GM23248 (cell line): ENCODE measurements around the gene SCNN1A. TPM values are rescaled to one million over a fixed set of nuclear protein-coding genes. Genes with fewer than 3 reads are reported as not detected.

Experiments
- DNase-seq: peaks from one replicate; pipeline ENCODE4 v3.0.0-alpha.2; 2015
- H2AFZ ChIP-seq: fragments of 200-600 bp; sonication (generic); 2 replicates; pipeline ENCODE4 v1.6.1; 2016; ENCODE audit warnings: antibody characterized with exemption
- H3F3A ChIP-seq: fragments of 200-600 bp; sonication (generic); 2 replicates; pipeline ENCODE4 v1.6.1; 2016; ENCODE audit warnings: mild to moderate bottlenecking, antibody characterized with exemption, mixed run types; ENCODE audit not compliant: insufficient read depth
- H3K27ac ChIP-seq: fragments of 200-600 bp; sonication (generic); 2 replicates; pipeline ENCODE4 v1.5.1; 2016; ENCODE audit warnings: mild to moderate bottlenecking
- H3K27me3 ChIP-seq: fragments of 200-600 bp; sonication (generic); replicated peaks from 2 replicates; pipeline ENCODE4 v1.6.1; 2016; ENCODE audit warnings: mild to moderate bottlenecking; ENCODE audit not compliant: insufficient read depth
- H3K36me3 ChIP-seq: fragments of 200-600 bp; sonication (generic); 2 replicates; pipeline ENCODE4 v1.6.1; 2016; ENCODE audit warnings: low read depth, mild to moderate bottlenecking
- H3K4me1 ChIP-seq: fragments of 200-600 bp; sonication (generic); 2 replicates; pipeline ENCODE4 v1.6.1; 2016; ENCODE audit warnings: mild to moderate bottlenecking; ENCODE audit not compliant: insufficient read depth
- H3K4me2 ChIP-seq: fragments of 200-600 bp; sonication (generic); one replicate; pipeline ENCODE4 v1.6.1; 2016; ENCODE audit warnings: mild to moderate bottlenecking; ENCODE audit not compliant: unreplicated experiment
- H3K4me3 ChIP-seq: fragments of 200-600 bp; sonication (generic); 2 replicates; pipeline ENCODE4 v1.5.1; 2016; ENCODE audit warnings: mild to moderate bottlenecking
- H3K79me2 ChIP-seq: fragments of 200-600 bp; sonication (generic); 2 replicates; pipeline ENCODE4 v1.6.1; 2016; ENCODE audit warnings: mild to moderate bottlenecking; ENCODE audit not compliant: insufficient read depth
- H3K9ac ChIP-seq: fragments of 200-600 bp; sonication (generic); 2 replicates; pipeline ENCODE4 v1.6.1; 2016; ENCODE audit warnings: mild to moderate bottlenecking
- H3K9me2 ChIP-seq: fragments of 200-600 bp; sonication (generic); 2 replicates; pipeline ENCODE4 v1.6.1; 2016; ENCODE audit warnings: mixed run types, mild to moderate bottlenecking, moderate library complexity; ENCODE audit not compliant: insufficient read depth
- H3K9me3 ChIP-seq: fragments of 200-600 bp; sonication (generic); one replicate; pipeline ENCODE4 v1.6.1; 2017; ENCODE audit warnings: low read depth
- H4K20me1 ChIP-seq: fragments of 200-600 bp; sonication (generic); 2 replicates; pipeline ENCODE4 v1.6.0; 2016; ENCODE audit not compliant: insufficient read depth
- EZH2 ChIP-seq: fragments of 200-600 bp; sonication (generic); IDR thresholded peaks from 2 replicates; pipeline ENCODE4 v1.6.1; 2018; ENCODE audit warnings: antibody characterized with exemption, mild to moderate bottlenecking; ENCODE audit not compliant: insufficient read depth, poor library complexity, severe bottlenecking
- EZH2phosphoT487 ChIP-seq: fragments of 200-600 bp; sonication (generic); IDR thresholded peaks from 2 replicates; pipeline ENCODE4 v1.6.1; 2018; ENCODE audit warnings: antibody characterized with exemption, moderate library complexity, mild to moderate bottlenecking, low read depth; ENCODE audit not compliant: insufficient read depth
- WGBS, 2 experiments: methylation state at CpG; one replicate each; pipeline ENCODE4 v1.1.6; 2015 to 2017; ENCODE audit warnings: low lambda C conversion rate in 2 of 2, low coverage in 1 of 2; ENCODE audit errors: missing lambda C conversion rate in 2 of 2; 5-methylcytosine and 5-hydroxymethylcytosine counted together
- in situ Hi-C: fragments of 300-500 bp; cut with MboI; formaldehyde crosslinking; loops from 2 replicates; pipeline ENCODE4 v1.15.0; 2020
- polyA plus RNA-seq: library from polyadenylated mRNA; unstranded; fragments of >200 nt; fragmentation: Nextera tagmentation; extraction: Ambion mirVana; gene quantifications from 2 replicates; pipeline ENCODE4 v1.2.1, GENCODE V29; 2016
- total RNA-seq: library from RNA; depleted of rRNA; stranded (reverse); fragments of >200 nt; shearing (Covaris generic); gene quantifications from 2 replicates; pipeline ENCODE4 v1.2.3, GENCODE V29; 2014

The SCNN1A gene
- total and polyA plus RNA-seq, 2 experiments from 2014 or later: 0.59 to 0.76 TPM

DNA sequence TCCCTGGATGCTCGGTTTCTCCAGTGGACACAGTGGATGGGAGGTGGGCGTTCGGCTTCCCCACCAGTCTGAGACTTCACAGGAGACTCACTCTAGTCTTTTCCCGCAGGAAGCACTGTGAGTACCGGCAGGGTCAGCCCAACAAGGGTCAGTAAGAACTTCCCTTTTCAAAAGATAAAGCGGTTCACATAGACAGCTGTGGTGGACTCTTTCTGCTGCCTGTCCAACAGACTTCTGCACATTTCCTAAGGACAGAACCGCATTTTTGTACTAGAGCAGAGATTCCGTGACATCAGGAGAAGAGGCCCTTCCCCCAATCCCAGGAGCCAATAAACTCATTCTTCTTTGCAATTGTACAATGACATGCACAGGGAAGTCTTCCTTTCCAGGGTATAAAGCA, 19.0 kb upstream of the SCNN1A start:
- no peak overlapping the region for H3K27ac ChIP-seq
- H3K4me2 ChIP-seq: no peak overlapping the region
- H3K9me3 ChIP-seq: no peaks in the 10 kb centered on the region
- H3K4me1 ChIP-seq: no peaks in the 10 kb centered on the region
- H4K20me1 ChIP-seq: no peaks in the 10 kb centered on the region
- H2AFZ ChIP-seq: no peak overlapping the region
- H3K4me3 ChIP-seq: no peak overlapping the region
- no peak for TF ChIP-seq EZH2phosphoT487
- no peak for TF ChIP-seq EZH2
- H3K9ac ChIP-seq: no peak overlapping the region
- no peaks in the 10 kb centered on the region for H3K9me2 ChIP-seq
- H3F3A ChIP-seq: peaks cover 23% of the 10 kb centered on the region
- peaks cover 8% of the 10 kb centered on the region; the same call in 1 of the 2 replicates for H3K36me3 ChIP-seq
- no peak for DNase-seq
- WGBS, 2 experiments: 93 to 97% methylated on average over 8 of the region's 8 CpGs
- in situ Hi-C loops: no loop called here
- no peaks in the 10 kb centered on the region for H3K79me2 ChIP-seq
- no peaks in the 10 kb centered on the region for H3K27me3 ChIP-seq

DNA sequence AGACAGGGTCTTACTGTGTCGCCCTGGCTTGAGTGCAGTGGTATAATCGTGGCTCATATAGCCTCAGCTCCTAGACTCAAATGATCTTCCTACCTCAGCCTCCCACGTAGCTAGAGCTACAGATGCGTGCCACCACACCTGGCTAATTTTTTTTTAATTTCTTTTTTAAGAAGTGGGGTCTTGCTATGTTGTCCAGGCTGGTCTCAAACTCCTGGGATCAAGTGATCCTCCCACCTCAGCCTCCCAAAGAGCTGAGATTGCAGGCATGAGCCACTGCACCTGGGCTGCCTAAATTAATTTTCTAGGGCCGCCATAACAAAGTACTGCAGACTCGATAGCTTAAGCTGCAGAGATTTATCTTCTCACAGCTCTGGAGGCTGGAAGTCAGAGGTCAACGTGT, 17.7 kb upstream of the SCNN1A start:
- Histone ChIP-seq H3K9ac (no peak overlapping the region), H3F3A (peaks cover 23% of the 10 kb centered on the region), H3K9me2 (no peaks in the 10 kb centered on the region), H3K4me2 (no peak overlapping the region), H3K79me2 (no peaks in the 10 kb centered on the region), H3K9me3 (no peaks in the 10 kb centered on the region), H3K4me3 (no peak overlapping the region), H3K4me1 (no peaks in the 10 kb centered on the region), H2AFZ (no peak overlapping the region), H3K36me3 (peaks cover 19% of the 10 kb centered on the region; the same call in 1 of the 2 replicates), H3K27me3 (no peaks in the 10 kb centered on the region), H3K27ac (no peak overlapping the region), H4K20me1 (no peaks in the 10 kb centered on the region)
- in situ Hi-C loops: no loop called here
- no peak for TF ChIP-seq EZH2
- TF ChIP-seq EZH2phosphoT487: no peak
- DNase-seq: no peak
- 83 to 84% methylated on average over 7 of the region's 7 CpGs for WGBS, 2 experiments

DNA sequence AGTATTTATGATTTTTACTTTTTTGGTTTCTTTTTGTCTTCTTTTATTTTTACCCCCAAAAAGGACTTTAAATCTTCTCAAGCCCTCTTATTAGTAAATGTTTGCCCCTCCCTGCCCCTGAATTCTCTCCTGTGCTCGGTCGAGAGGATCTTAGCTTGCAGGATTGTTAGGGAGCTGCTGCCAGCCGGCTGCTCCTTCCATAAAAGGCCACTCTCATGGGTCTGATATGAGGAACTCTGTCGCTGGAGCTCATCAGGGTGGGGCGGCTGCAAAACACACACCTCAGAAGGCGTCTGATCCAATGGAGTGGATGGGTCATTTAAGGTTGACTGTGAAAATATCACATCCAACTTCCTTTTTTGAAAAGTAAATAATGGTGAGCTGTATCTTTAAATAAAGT, 17.1 kb upstream of the SCNN1A start:
- TF ChIP-seq EZH2 (no peak), EZH2phosphoT487 (no peak)
- H3K79me2 ChIP-seq: peaks cover 5% of the 10 kb centered on the region
- H3K4me1 ChIP-seq: no peaks in the 10 kb centered on the region
- in situ Hi-C loops: no loop called here
- H3K36me3 ChIP-seq: peaks cover 24% of the 10 kb centered on the region; the same call in 1 of the 2 replicates
- no peaks in the 10 kb centered on the region for H3K27me3 ChIP-seq
- 44 to 50% methylated on average over 6 of the region's 6 CpGs for WGBS, 2 experiments
- H3K4me3 ChIP-seq: no peak overlapping the region
- H3K9ac ChIP-seq: no peak overlapping the region
- H3K4me2 ChIP-seq: no peak overlapping the region
- no peaks in the 10 kb centered on the region for H4K20me1 ChIP-seq
- no peak overlapping the region for H2AFZ ChIP-seq
- no peak for DNase-seq
- H3K27ac ChIP-seq: no peak overlapping the region
- peaks cover 23% of the 10 kb centered on the region for H3F3A ChIP-seq
- no peaks in the 10 kb centered on the region for H3K9me3 ChIP-seq
- no peaks in the 10 kb centered on the region for H3K9me2 ChIP-seq

DNA sequence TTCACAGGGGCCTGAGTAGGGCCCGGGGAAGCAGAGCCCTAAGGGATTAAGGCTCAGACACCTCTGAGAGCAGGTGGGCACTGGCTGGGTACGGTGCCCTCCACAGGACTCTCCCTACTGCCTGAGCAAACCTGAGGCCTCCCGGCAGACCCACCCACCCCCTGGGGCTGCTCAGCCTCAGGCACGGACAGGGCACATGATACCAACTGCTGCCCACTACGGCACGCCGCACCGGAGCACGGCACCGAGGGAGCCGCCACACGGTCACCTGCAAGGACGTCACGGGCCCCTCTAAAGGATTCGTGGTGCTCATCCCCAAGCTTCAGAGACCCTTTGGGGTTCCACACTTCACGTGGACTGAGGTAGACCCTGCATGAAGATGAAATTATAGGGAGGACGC, 15.7 kb upstream of the SCNN1A start:
- Histone ChIP-seq H3K9me3 (no peaks in the 10 kb centered on the region), H3K4me2 (no peak overlapping the region), H3K4me1 (0 out of 2 replicates have a peak, but pooled peaks cover 4% of the 10 kb centered on the region), H3F3A (peaks cover 30% of the 10 kb centered on the region), H3K36me3 (peaks cover 39% of the 10 kb centered on the region; the same call in 1 of the 2 replicates), H3K9me2 (no peaks in the 10 kb centered on the region), H3K27ac (no peak overlapping the region), H3K79me2 (peaks cover 20% of the 10 kb centered on the region), H3K9ac (no peak overlapping the region), H2AFZ (no peak overlapping the region), H3K27me3 (no peaks in the 10 kb centered on the region), H3K4me3 (no peak overlapping the region), H4K20me1 (no peaks in the 10 kb centered on the region)
- TF ChIP-seq EZH2 (no peak), EZH2phosphoT487 (no peak)
- in situ Hi-C loops: no loop called here
- no peak for DNase-seq
- WGBS, 2 experiments: 97 to 98% methylated on average over 14 to 16 of the region's 17 CpGs
